ENCODE data around the gene PAGE2. TPM values are rescaled to one million over a fixed set of nuclear protein-coding genes. Genes with fewer than 3 reads are reported as not detected.

Gene PAGE2
- total RNA-seq, 1 donor = not detected

Other genes with a start within 250 kb of the PAGE2 start
- gene TRO, start 168.2 kb upstream of the PAGE2 start, total RNA-seq = 0.73 TPM
- gene PFKFB1, start 94.8 kb upstream of the PAGE2 start, total RNA-seq = 0.42 TPM
- gene APEX2, start 88.7 kb upstream of the PAGE2 start, total RNA-seq = 4.4 TPM
- 2.4 TPM for gene ALAS2, start 58.0 kb upstream of the PAGE2 start, total RNA-seq
- gene PAGE2B, start 14.0 kb upstream of the PAGE2 start, total RNA-seq = not detected
- 1.5 TPM for gene PAGE5, start 131.3 kb downstream of the PAGE2 start, total RNA-seq
- not detected for gene PAGE3, start 175.9 kb downstream of the PAGE2 start, total RNA-seq